Gastroesophageal sphincter (tissue), 3 donors: ENCODE data around the gene NOD2.

ENCODE experiments used
- EP300 ChIP-seq: sonication (generic); formaldehyde crosslinking; IDR thresholded peaks from one replicate; pipeline ENCODE4 v1.6.1; 2017; ENCODE audit warnings: antibody characterized with exemption, mild to moderate bottlenecking
- POLR2A ChIP-seq, 2 donors: fragments of 450-650 bp; IDR thresholded peaks; one replicate each; pipeline ENCODE4 v1.6.1; 2017; ENCODE audit warnings: antibody characterized with exemption in 2 of 2, mild to moderate bottlenecking in 2 of 2, moderate library complexity in 1 of 2
- POLR2AphosphoS5 ChIP-seq: sonication (generic); formaldehyde crosslinking; IDR thresholded peaks from one replicate; pipeline ENCODE4 v1.6.1; 2017; ENCODE audit warnings: antibody characterized with exemption
- TF ChIP-seq, protein P1 (sequence below), 4 experiments: fragments of 200-600 bp in 2 of 4; fragments of 450-650 bp in 2 of 4; sonication (generic) in 1 of 4; IDR thresholded peaks; one replicate each; pipeline ENCODE4 v1.5.1; 2017 to 2019; ENCODE audit warnings: antibody characterized with exemption in 4 of 4, mild to moderate bottlenecking in 2 of 4, moderate library complexity in 2 of 4

DNA sequence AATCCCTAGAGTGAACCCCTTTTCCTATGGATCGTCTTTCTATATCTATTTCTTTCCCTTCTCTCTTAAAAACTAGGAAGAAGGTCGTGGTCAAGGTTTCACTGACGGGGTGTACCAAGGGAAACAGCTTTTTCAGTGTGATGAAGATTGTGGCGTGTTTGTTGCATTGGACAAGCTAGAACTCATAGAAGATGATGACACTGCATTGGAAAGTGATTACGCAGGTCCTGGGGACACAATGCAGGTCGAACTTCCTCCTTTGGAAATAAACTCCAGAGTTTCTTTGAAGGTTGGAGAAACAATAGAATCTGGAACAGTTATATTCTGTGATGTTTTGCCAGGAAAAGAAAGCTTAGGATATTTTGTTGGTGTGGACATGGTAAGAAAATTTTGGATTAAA is 58.1 kb downstream of the NOD2 start:
- TF ChIP-seq POLR2A (IDR thresholded peaks at IDR 0.05) (no peak), EP300 (no peak), POLR2AphosphoS5 (no peak)
- TF ChIP-seq, protein P1, sequence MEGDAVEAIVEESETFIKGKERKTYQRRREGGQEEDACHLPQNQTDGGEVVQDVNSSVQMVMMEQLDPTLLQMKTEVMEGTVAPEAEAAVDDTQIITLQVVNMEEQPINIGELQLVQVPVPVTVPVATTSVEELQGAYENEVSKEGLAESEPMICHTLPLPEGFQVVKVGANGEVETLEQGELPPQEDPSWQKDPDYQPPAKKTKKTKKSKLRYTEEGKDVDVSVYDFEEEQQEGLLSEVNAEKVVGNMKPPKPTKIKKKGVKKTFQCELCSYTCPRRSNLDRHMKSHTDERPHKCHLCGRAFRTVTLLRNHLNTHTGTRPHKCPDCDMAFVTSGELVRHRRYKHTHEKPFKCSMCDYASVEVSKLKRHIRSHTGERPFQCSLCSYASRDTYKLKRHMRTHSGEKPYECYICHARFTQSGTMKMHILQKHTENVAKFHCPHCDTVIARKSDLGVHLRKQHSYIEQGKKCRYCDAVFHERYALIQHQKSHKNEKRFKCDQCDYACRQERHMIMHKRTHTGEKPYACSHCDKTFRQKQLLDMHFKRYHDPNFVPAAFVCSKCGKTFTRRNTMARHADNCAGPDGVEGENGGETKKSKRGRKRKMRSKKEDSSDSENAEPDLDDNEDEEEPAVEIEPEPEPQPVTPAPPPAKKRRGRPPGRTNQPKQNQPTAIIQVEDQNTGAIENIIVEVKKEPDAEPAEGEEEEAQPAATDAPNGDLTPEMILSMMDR (IDR thresholded peaks at IDR 0.05), result no peak
